ENCODE measurements around the gene NFIL3.
"Not testable (repeated sequence)": the region's sequence is repeated elsewhere in the genome, so short reads cannot be mapped to it uniquely, and the experiment has no call there.

Gene NFIL3, protein sequence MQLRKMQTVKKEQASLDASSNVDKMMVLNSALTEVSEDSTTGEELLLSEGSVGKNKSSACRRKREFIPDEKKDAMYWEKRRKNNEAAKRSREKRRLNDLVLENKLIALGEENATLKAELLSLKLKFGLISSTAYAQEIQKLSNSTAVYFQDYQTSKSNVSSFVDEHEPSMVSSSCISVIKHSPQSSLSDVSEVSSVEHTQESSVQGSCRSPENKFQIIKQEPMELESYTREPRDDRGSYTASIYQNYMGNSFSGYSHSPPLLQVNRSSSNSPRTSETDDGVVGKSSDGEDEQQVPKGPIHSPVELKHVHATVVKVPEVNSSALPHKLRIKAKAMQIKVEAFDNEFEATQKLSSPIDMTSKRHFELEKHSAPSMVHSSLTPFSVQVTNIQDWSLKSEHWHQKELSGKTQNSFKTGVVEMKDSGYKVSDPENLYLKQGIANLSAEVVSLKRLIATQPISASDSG

DNA sequence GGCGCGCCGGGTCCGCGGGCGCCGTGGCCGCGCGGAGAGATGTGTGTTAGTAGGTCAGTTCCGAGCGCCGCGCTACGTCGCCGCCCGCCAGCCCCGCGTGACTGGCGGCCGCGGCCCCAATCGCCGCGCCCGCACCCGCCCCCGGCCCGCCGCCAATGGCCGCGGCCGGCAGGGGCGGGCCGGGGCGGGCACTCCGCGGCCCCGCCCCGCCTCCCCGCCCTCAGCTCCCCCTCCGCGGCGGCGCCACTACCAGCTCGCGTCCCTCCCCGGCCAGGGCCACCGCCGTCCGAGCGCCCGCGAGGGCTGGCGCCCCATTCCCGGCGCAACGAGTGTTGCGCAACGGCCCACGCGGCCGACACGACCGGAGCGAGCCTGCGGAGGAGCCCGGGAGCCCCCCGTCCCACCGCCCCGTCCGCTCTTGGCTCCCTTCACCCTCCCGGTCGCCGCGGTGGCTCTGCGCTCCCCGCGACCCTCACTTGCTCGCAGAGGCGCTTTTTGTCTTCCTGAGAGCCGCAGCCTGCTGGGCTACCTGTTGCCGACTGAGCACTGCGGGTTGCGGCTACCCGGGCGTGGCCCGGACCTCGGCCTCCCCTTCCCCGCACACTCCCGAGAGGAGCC is at the start of gene NFIL3:
TSS of gene NFIL3 (minus strand) at position 48 of the 618 bp plus-strand sequence. CDS start 13,098 bp downstream, outside the sequence.
- DNase-seq, result no peak

DNA sequence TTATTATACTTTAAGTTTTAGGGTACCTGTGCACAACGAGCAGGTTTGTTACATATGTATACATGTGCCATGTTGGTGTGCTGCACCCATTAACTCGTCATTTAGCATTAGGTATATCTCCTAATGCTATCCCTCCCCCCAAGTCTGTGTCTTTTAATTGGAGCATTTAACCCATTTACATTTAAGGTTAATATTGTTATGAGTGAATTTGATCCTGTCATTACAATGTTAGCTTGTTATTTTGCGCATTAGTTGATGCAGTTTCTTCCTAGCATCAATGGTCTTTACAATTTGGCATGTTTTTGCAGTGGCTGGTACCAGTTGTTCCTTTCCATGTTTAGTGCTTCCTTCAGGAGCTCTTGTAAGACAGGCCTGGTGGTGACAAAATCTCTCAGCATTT is 47.9 kb upstream of the NFIL3 start:
- DNase-seq, result not testable (repeated sequence)

DNA sequence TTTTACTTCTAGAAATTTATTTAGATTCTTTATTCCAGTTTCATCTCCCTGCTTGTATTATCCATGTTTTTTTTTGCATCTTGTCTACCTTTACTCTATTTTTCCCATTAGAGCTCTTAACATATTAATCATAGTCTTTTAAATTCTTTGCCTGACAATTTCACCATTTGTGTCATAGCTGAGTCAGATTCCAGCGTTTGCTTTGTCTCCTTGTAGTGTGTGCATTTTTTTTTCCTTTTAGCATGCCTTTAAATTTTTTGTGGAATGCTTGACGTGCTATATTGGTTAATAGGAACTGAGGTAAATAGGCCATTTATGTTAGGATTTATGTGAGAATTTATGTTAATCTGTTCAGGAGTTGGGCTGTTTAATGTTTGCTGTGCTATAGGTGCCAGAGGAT is 41.8 kb upstream of the NFIL3 start:
- no peak for DNase-seq

DNA sequence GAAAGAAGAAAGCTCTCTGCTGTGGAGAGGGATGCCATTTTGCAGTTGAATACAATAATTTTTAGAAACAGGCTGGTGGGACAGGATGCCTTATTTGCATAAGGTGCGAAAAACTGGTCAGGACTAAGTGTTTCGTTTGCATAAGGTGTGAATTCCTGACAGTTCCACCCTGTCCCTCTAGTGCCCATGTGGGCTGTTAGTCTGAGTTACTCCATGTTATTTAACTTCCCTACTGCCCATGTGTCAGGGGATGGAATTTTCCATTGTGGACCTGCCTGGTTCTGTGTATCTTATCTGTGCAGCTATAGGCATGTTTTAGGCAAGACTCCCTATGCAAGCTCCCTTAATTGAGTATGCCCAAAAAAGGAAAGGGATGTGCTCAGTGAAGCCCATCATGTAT is 35.3 kb upstream of the NFIL3 start:
- no peak for DNase-seq

DNA sequence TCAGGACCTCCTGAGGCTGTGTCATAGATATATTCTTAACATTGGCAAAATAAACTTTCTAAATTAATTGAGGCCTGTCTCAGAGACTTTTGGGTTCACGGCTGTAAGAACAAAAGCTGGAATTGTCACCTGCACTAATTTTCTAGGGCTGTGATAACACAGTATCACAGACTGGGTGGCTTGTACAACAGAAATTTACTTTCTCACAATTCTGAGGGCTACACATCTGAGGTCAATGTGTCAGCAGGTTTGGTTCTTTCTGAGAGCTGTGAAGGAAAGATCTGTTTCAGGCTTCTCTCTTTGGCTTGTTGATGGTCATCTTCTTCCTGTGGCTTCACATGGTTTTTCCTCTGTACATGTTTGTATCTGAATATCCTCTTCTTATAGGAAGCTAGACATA is 29.2 kb upstream of the NFIL3 start:
- DNase-seq, result no peak

DNA sequence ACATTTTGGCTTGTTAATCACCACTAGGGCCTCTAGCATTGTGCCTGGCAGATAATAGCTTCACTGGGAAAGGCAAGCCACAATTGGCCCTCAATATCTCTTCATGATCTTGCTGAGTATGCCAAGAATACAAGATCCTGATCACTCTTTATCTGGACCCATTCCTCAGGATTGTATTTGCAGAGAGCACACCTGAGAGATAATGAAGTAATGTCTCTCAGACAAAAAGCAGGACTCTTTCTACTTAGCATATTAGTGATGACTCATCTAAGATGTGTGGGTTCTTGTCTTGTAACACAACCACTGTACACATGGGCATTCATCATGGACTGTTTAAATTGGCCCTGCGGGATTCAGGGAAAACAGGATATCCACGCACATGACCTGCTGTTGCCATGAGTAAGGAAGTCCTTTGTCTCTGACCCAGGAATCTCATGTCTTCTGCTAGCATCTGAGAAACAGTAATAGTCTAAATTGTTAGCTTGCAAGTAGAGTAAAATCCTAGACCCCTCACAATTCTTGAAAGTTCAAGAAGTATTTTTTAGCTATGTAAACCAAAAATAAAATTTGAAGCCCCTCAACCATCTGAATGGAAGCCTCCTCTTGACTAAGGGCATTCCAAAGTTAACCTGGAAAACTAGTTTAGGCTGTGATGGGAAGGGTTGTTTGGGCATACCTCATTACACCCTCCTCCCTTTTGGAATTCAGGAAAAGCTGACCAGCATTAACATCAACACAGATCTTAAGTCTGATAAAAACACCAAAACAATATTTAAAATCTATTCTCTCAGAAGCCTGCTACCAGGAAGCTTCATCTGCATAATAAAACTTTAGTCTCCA is 28.0 kb upstream of the NFIL3 start:
- DNase-seq, result no peak

DNA sequence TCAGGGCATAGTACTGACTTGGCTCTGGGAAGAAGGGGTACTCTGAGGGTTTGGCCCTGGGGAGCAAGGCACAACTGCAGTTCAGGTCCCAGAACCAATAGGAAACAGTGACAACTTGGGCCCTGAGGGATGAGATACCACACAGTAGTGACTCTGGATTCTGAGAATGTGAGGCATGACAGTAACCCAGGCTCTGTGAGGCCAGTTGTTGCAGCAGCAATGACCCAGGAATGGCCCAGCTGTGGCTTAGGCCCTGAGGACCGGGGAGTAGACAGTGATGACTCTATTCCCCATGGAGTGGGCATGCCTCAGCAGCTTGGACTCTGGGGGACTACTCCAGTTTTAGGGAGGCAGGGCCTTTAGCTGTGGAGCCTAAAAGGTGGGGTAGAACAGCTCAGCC is 21.5 kb upstream of the NFIL3 start:
- no peak for DNase-seq

DNA sequence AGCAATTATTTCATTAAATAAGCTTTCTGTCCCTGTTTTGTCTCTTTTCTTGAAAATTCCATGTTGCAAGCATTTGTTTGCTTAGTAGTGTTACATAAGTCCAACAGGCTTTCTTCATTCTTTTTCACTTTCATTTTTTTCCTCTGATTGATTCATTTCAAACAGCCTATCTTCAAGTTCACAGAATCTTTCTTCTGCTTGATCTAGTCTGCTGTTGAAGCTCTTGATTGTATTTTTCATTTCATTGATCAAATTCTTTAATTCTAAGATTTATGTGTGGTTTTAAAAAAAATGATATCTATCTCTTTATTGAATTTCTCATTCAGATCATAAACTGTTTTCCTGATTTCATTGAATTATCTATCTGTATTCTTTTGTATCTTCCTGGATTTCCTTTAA is 20.4 kb upstream of the NFIL3 start:
- DNase-seq, result no peak

DNA sequence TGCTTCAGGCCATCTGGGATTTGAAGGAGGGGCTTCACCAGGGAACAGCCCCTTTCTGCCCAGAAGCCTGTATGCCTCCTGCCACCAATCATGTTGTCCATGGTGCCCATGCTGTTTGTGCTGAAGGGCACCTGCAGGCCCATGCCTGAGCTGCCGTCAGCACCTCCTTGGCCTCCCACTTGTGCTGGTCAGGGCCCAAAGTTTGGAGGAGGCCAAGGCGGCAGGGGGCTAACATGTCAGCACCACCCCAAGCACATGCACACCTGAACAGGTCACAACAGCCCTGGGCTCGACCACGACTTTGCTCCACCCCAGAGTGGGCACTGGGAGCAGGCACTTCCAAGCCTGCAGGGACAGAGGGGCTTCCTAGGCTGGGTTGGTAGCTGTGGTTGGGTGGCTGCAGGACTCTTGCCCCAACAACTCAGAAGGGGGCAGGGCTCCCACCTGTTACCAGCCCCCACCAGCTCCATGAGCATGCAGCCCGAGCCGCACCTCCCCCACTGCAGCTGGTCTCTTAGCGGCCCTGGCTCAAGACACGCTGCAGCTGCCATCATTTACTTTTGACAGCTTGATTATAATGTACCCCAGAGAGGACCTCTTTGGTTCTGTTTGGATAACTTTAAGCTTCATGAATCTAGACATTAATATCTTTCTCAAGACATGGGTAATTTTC is 19.8 kb upstream of the NFIL3 start:
- no peak for DNase-seq

DNA sequence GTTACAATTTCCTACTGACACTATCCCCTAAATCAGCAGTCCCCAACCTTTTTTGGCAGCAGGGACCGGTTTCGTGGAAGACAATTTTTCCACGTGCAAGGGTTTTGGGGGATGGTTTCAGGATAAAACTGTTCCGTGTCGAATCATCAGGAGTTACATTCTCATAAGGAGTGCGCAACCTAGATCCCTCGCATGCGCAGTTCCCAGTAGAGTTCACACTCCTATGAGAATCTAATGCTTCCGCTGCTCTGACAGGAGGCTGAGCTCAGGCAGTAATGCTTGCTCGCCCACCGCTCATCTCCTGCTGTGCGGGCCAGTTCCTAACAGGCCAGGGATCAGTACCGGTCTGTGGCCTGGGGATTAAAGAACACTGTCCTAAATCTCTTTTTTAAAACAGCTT is 13.2 kb upstream of the NFIL3 start:
- DNase-seq, result no peak

DNA sequence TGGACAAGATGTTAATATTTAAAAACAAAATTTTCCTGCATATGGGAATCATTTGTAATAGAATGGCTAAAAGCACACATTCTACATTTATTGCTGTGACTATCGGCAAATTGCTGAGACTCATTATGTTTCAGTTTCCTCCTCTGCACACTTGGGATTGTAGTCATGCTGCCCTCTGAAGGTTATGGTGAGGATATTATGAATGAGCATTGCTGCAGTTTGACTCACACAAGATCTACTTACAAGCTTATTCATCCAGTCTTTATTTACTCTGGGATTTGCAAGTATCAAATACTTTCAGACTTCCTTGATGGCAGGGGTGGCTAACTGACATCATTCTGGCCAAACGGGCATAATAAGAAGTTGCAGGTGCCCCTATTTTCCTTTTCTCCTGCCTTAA is 9.5 kb upstream of the NFIL3 start:
- no peak for DNase-seq

DNA sequence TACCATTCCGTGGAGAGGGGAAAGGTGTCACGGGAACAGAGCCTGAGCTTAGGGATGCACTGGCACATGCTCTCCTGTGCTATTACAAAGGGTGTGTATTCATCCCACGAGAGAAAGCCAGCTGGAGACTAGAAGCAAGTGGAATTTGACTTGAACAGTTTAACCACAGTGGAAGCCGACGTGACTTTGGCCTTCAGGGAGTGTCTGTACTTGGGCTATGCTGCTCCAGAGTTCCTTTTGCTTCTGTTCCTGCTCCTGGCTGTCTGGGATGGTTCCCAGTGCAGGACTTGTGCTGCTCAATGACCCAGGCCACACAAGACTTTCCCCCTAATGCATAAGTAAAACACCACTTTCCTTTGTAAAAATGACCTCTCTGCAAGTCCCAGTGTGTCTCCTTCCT is 7.9 kb upstream of the NFIL3 start:
- no peak for DNase-seq

DNA sequence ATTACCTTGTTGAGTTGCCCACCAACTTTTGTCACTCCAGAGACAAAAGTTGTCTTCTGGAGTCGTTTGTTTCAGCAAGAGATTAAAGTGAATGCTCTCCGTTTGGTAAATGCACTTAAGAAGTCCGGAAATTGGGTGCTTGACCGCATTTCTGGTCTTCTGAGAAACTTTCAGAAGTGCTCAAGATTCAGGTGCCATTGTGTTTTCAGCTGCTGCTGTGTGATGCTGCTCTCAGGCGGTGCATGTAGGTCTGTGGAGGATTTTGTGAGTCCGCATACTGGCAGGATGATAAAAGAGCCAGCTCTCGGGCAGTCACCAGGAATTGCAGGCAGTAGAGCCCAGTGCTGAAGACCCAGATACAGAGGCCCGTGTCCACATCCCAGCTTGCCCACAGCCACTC is 5.9 kb upstream of the NFIL3 start:
- no peak for DNase-seq

DNA sequence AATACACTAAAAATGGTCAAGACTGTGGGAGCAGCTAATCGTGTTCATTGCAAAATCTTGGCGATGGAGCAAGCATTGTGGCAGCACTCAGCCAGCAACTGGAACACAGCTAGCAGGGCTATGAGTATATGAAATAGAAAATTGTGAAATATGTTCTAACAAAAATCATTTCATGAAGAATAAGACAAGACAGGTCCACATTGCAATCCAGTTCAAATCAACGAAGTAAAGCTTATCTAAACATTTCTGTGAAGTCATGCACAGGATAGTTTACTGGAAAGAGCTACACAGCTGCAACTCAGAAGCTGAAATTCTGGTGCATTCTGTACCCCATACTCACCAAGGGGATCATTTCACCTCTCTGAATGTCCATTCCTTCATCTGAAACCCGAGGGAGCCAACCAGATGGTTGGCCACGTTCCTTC is 5.3 kb upstream of the NFIL3 start:
- no peak for DNase-seq

DNA sequence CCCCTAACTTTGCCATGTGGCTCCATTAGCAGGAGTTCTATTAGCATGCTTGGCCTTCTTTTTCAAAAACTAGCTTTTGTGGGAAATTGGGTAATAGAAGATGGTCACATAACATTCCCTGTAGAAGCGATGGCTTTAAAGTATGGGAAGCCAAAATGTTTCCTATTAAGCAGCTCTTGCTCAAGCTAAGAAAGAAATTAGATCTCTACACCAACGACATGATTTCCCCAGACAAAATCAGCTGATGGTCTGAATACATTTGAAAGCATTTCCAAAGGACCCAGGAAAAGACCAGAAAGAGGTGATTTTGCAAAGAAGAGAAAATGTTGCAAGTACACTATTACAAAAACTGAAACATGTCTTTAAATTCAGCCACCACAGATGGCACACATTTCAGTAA is 4.8 kb upstream of the NFIL3 start:
- DNase-seq, result no peak

DNA sequence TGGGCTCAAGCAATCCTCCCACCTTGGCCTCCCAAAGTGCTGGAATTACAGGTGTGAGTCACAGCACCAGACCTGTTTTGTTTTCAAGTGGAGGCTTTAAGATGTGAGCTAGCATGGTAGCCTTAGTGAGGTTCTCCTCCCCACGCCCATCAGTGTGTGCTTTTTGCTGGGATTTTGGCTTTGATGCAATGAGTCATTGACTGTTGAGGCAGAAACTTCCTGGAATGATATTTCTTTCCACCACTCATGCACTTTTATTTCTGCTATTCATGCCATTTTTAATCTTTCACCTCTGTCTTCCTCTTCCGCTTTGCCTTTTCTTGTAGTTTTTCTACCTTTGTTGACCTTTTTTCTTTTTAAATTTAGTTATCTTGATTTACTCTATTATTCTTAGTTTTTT is 4.2 kb upstream of the NFIL3 start:
- no peak for DNase-seq

DNA sequence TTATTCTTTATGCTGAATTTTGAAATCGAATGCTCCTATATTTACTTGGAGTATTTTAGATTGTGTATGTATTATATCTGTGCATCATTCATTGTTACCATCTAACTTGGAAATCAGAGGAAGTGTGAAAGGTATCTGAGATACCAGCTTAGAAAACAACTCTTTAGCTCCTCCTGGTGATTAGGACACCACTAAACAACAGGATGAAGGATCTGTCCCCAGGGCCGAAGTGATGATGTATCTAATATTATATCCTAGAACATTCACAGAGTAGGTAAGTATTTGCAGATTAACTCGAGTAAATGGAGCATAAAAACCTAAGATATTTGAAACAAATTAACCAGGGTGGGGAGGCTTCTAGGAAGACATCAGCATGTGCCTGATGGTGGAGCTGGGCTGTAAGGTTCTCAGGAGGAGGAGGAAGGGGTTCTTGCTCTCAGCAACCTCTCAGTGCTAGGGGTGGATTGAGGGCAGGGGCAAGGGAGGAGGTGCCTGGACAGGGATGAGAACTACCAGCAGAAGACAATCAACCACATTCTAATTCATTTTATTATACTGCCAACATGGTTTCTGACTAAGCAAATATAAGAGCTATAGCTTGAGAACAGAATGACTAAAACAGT is 2.6 kb upstream of the NFIL3 start:
- no peak for DNase-seq

DNA sequence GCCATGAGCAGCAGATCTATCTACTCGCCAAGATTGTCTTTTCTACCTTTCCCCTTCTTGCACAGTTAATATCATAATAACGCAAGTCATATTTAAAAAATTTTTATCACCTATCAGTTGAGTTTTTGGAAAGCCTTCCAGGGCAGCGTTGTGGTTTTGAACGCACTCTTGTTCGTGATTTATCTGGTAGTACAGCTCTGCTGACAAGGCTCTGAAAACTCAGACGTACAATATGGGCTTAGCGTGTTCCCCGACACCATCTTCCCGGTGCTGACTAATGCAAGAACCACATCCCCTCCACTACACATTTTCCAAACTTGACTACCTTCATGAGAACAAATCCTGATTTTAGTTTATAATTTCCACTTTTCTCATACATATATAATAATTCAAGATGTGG is 1.6 kb upstream of the NFIL3 start:
- no peak for DNase-seq

DNA sequence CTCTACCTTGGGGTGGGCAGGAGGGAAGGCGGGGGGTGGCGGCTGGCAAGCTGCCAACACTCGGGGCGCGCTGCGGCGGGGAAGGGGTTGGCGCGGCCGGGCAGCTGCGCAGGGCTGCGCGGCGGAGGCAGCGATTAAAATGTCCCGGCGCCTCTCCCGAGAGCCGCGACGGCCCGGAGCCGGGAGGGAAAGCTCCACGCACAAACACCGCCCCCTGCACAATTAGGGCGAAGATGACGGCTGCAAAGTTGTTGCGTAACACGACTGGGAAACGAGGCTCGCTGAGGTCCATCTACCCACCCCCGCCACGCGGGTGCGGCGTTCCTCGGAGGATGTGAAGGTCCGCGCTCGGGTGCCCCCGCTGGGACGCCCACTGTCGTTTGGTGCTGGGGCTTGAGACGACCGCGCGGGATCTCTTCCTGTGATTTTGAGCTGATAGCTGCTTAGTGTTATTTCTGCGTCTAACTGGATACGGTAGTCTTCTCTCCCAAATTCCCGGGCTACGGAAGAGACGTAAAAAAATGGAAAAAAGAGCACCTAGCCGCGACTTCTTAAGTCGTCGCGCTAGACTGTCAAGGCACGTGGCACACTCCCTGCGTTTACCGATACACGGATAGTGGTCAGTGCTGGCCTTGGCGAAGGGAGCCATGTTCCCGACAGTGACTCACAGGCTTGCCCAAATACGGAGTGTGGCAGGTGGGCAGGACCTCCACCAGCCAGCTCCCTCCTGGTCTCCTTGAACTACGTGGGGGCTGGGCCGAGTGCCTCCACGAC is 958 bp upstream of the NFIL3 start:
- DNase-seq, result no peak

DNA sequence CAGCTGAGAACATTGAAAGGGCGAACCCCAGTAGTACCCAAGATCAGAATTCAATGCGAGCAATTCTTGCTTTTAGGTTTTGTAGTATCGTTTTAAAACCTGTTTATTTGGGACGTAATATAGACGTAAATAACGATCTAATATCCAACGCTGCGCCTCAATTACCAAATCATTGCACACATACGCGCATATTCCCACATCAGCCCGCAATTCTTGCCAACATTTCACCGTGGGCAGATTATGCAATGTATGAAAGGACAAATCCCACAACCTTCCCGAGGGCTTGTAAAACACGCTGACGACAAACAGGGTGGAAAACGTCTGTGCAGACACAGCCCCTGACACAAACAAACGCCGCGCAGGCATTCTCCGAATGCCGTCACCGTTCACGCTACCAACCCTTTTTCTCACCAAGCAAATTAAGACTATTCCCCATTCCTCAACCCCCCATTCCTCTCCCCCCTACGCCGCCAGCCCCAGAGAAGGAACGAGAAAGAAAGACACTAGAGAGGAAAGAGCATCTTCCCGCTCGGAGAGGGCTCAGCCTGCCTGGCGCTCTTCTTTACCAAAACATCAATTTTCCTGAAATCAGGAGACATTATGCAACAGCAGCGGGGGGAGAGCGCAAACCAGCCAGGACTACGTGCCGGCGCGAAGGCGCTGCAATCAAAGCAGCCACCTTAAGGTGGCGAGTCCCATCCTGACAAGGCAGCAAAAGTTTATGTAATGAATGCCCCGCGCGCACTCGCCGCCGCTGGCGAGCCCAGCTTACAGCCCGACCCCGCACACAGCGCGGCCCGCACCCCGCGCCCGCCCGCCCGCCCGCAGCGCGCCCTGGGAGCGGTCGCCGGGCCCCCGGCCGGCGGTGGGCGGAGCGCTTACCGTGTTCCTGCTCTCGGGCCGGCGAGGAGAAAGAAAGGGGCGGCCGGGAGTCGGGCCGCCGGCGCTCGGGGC is 597 bp downstream of the NFIL3 start:
- no peak for DNase-seq
